Activated CD4-positive, alpha-beta T cell treated with anti-CD3 and anti-CD28 coated beads for 4 hours (primary cell): ENCODE results near the gene GPA33.

Experiments
- DNase-seq, 2 donors: peaks; one replicate each; pipeline ENCODE4 v3.0.0-alpha.2; 2020

The GPA33 gene

GRCh38 chr1:167116174-167116573 lies 26.0 kb upstream of the GPA33 start:
- no peak for DNase-seq

GRCh38 chr1:167115655-167116054 lies 25.5 kb upstream of the GPA33 start:
- DNase-seq, result no peak

- no peak for DNase-seq
These were observed 24.5 kb upstream of the GPA33 start for GRCh38 chr1:167114725-167115124.

- DNase-seq, result no peak
These were observed 21.9 kb upstream of the GPA33 start for GRCh38 chr1:167111868-167112709.

GRCh38 chr1:167110586-167110985 lies 20.4 kb upstream of the GPA33 start:
- DNase-seq, result no peak

- no peak for DNase-seq
These were observed 18.9 kb upstream of the GPA33 start for GRCh38 chr1:167109125-167109524.

GRCh38 chr1:167107456-167107855 lies 17.3 kb upstream of the GPA33 start:
- DNase-seq, result no peak

GRCh38 chr1:167106119-167106461 lies 15.9 kb upstream of the GPA33 start:
- no peak for DNase-seq

- DNase-seq, result no peak
These were observed 15.3 kb upstream of the GPA33 start for GRCh38 chr1:167105271-167106118.

- DNase-seq, result no peak
These were observed 14.1 kb upstream of the GPA33 start for GRCh38 chr1:167104256-167104633.

GRCh38 chr1:167102906-167103573 lies 12.9 kb upstream of the GPA33 start:
- no peak for DNase-seq

GRCh38 chr1:167101754-167102153 lies 11.6 kb upstream of the GPA33 start:
- DNase-seq, result no peak

GRCh38 chr1:167100730-167101129 lies 10.6 kb upstream of the GPA33 start:
- no peak for DNase-seq

GRCh38 chr1:167099851-167100250 lies 9.7 kb upstream of the GPA33 start:
- DNase-seq, result no peak

GRCh38 chr1:167095368-167095767 lies 5.2 kb upstream of the GPA33 start:
- DNase-seq, result no peak

GRCh38 chr1:167094690-167095089 lies 4.5 kb upstream of the GPA33 start:
- DNase-seq, result no peak

- DNase-seq, result no peak
These were observed 3.8 kb upstream of the GPA33 start, which contains the start of gene STYXL2 for GRCh38 chr1:167093846-167094516. STYXL2 (plus strand) TSS chr1:167094075; CDS start chr1:167094850, 775 bp downstream.

- DNase-seq, result no peak
These were observed 2.5 kb upstream of the GPA33 start for GRCh38 chr1:167092653-167093052.

GRCh38 chr1:167089939-167090313 lies 251 bp downstream of the GPA33 start:
- DNase-seq, result no peak

- DNase-seq, result no peak
These were observed 1.3 kb downstream of the GPA33 start for GRCh38 chr1:167088746-167089417.

GRCh38 chr1:167086768-167087167 lies 3.4 kb downstream of the GPA33 start:
- no peak for DNase-seq

GRCh38 chr1:167086033-167086432 lies 4.1 kb downstream of the GPA33 start:
- DNase-seq, result no peak
